Umbilical cord (tissue), 2 donors: ENCODE measurements around the gene ERCC5. TPM values are rescaled to one million over a fixed set of nuclear protein-coding genes. Genes with fewer than 3 reads are reported as not detected.

ENCODE experiments used
- DNase-seq: peaks from one replicate; pipeline ENCODE4 v3.0.0-alpha.2; 2015; ENCODE audit warnings: low spot score
- total RNA-seq: library from RNA; depleted of rRNA; stranded (reverse); fragments of >200 nt; gene quantifications from one replicate; pipeline ENCODE4 v1.2.3, GENCODE V29; 2014; ENCODE audit warnings: low replicate concordance; ENCODE audit not compliant: insufficient read depth

The ERCC5 gene
- total RNA-seq, 1 donor from 2014 or later: 63.3 TPM

DNA sequence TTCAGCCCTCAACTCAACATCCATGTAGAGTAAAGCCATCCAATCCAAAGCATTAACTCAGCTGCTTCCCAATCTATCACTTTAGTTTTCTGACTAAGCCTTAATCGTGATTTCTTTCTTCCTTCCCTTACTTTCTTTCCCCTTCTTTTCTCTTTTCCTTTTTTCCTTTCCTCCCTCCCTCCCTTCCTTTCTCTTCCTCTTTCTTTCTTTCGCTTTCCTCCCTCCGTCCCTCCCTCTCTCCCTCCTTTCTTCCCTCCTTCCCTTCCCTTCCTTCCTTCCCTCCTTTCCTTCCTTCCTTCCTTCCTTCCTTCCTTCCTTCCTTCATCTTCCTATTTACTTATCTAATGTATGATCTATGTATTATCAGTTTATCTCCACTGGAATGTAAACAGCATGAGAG is 71.2 kb downstream of the ERCC5 start:
- DNase-seq: no peak

DNA sequence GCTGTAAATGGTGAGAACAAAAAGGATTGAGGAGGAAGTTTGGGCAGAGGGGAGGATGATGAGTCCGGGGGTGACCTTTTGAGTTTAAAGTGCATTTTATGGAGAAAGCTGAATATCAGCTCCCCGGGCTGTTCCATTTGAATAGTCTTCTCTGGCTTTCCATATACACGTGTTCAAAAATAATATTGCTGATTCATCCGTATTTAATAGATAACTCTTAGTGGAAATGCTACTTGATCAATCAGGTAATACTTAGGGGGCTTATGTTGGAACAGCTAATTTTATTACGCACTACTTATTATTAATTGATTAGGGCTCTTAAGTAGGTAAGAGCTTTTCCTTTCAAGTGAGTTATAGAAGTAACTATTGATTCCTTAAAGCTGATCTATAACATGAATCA is 76.4 kb downstream of the ERCC5 start:
- no peak for DNase-seq

Other genes with a start within 250 kb of the ERCC5 start
- 24.1 TPM for gene TPP2, start 249.0 kb upstream of the ERCC5 start, total RNA-seq
- gene METTL21C, start 151.0 kb upstream of the ERCC5 start, total RNA-seq: 1.9 TPM
- 10.1 TPM for gene TEX30, start 72.2 kb upstream of the ERCC5 start, total RNA-seq
- gene POGLUT2, start 47.1 kb upstream of the ERCC5 start, total RNA-seq: 86.9 TPM
- 30.1 TPM for gene BIVM, start 46.9 kb upstream of the ERCC5 start, total RNA-seq
- 5.1 TPM for gene SLC10A2, start 220.4 kb downstream of the ERCC5 start, total RNA-seq